DMS153 treated with DMSO at 0.1 percent for 48 hours (cell line): ENCODE data around the gene APOBEC3B.
"Not testable (repeated sequence)": the region's sequence is repeated elsewhere in the genome, so short reads cannot be mapped to it uniquely, and the experiment has no call there.

Experiments
- DNase-seq: peaks from one replicate; lab custom pipeline; 2025; ENCODE audit not compliant: unreplicated experiment; lab: John Stamatoyannopoulos, UW

APOBEC3B gene

DNA sequence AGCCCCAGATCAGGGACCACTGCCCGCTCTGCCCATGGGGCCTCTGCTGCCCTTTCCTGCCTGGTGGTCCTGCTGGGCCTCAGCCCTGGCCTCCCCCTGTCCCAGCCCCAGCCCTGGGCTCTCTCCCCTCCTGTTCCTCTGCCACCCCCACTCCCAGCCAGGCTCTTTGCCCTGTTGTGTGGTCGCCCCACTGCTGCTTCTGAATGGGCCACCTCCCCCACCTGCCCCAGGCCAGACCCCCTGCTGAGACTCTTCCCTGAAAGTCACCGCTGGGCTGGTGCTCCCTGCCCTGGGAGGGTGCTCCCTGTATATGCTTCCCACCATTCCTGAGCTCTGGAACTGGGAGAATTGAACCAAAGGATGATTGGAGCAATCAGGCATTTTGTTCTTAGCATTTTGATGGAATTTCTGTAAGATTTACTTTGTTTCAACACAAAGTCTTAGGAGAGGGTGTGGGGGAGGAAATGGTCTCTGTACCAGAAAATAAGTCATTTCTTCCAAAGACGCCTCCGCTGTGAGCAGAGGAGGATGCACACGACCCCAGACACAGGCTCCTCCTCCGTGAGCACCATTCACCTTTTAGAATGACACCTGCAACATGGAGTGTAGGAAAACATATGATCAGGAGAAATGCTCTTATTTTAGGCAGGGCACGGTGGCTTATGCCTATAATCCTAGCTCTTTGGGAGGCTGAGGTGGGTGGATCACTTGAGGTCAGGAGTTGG, 5.2 kb downstream of the APOBEC3B start:
- no peak for DNase-seq

DNA sequence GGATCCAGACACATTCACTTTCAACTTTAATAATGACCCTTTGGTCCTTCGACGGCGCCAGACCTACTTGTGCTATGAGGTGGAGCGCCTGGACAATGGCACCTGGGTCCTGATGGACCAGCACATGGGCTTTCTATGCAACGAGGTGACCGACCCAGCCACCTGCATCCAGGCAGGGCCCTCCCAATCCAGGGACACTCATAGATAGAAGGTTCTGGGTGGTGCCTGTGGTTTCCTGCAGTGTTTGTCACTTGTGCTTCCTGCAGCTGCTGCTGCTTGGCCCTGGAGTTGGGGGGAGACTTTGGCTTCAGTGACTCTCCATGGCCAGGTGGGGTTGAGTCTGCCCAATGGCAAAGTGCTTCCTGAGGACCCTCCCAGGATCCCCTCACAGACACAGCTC, 7.3 kb downstream of the APOBEC3B start:
- no peak for DNase-seq

DNA sequence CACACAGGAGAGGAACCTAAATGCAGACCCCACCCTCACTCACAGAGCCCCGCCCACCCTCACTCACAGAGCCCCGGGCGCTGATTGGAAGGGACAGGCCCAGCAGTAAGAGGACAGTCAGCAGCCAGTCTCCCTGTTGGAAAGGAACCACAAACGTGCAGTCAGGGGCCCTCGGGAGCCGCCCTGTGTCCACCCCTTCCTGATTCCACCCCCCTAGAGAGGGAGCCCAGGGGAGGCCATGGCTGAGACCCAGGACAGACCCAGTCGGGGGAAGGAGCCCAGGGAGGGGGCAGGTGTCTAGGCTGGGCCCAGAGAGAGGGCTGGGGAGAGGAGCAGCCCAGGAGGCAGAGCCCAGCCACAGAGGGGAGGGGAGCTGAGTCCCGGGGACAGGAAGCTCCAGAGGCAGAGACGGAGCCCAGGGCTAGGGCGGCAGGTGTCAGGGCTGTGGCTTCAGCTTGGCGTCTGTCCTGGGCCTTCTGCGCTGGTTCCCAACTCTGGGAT, 10.8 kb downstream of the APOBEC3B start:
- peak; percentile 11 for DNase-seq

DNA sequence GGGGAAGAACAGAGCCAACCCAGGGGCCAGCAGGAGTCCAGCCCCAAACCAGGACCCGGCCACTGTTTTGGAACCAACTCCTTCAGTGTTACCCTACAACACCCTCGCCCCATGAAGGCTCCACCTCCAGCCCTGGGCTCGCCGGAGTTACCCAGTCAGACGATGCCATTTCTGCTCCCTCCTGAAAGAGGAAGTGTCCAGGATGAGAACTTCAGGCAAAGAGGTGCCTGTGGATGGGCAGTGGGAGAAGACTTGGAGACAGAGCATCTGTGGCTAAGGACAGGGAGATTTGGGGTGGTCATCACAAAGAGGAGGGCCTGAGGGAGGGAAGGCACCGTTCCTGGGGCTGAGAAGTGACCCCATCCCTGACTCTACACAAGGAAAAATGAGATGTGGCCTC, 14.0 kb downstream of the APOBEC3B start:
- no peak for DNase-seq

DNA sequence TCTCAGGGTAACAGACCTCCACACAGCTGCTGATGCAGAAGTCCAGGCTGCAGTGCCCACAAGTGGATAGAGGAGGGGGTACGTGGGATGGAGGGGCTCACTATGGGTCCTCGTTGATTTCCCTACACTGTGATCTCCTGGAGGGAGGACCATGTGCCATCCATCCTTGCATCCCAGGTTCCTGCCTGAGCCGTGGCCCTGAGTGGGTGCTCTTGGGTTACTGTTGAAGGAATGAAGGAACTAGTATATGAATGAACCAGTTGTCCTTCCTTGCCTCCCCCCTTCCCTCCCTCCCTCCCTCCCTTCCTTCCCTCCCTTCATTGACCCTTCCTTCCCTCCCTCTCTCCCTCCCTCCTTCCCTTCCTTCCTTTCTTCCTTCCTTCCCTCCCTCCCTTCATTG, 15.4 kb downstream of the APOBEC3B start:
- no peak for DNase-seq

DNA sequence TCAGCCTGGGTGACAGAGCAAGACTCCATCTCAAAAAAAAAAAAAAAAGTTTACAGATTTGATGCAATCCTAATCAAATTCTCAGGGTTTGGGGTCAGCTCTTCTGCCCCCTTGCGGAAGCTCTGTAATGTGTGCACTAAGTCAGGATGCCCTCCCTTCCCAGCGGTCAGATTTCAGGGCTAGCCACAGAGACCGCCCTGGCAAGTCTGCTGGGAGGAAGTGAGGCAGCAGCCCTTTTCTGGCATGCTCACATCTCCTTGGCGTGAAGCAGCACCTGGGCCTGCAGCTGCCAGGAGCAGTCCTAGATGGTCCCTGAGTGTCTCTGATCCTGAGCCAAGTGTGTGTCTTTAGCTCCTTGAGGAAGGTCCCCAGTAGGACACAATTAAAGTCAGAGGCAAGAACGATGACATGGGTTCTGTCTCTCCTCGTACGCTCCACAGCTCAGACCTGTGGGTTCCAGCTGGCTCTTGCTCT, 21.1 kb downstream of the APOBEC3B start:
- peak; percentile 74 for DNase-seq

DNA sequence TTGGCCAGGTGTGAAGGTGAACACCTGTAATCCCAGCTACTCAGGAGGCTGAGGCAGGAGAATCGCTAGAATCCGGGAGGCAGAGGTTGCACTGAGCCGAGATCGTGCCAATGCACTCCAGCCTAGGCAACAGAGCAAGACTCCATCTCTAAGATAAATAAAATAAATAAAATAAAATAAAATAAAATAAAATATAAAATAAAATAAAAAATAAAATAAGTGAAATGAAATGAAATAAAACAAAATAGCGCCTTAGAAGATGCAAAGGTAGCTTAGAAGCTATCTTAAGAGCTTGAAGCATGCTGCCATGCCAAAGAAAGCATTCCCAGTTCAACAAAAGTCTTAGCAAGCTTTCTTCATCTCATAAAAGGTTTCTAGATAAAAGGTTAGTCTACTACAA, 25.0 kb downstream of the APOBEC3B start:
- no peak for DNase-seq

DNA sequence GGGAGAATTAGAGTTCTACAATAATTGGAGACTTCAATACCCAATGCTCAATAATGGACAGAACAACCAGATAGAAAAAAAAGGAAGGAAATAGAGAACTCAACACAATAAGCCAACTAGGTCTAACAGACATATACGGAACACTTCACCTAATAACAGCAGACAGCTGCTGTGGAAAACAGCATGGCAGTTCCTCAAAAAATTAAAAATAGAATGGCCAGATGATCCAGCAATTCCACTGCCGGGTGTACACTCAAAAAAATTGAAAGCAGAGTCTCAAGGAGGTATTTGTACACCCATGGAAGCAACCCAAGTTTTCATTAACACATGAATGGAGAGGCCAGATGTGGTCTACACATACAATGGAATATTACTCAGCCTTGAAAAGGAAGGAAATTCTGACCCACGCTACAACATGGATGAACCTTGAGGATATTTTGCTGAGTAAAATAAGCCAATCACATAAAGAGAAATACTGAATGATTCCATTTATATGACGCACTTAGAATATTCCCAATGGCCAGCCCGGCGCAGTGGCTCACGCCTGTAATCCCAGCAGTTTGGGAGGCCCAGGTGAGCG, 26.2 kb downstream of the APOBEC3B start:
- DNase-seq: not testable (repeated sequence)

DNA sequence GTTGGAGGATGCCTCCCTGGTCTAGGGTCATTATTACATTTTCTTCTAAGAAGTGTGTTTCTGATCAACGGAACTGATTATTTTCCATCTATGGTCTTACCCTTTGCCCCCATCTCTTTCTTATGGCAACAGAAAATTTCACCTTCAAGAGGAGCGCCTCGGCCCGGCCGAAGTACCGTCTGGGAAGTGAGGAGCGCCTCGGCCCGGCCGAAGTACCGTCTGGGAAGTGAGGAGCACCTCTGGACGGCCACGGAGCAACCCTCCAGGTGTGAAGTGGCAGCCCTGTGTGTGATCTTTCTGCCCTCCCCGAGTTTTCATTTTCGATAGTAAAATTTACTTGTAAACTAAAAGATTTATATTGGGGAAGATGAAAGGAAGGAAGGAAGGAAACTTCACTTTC, 28.8 kb downstream of the APOBEC3B start:
- DNase-seq: no peak

DNA sequence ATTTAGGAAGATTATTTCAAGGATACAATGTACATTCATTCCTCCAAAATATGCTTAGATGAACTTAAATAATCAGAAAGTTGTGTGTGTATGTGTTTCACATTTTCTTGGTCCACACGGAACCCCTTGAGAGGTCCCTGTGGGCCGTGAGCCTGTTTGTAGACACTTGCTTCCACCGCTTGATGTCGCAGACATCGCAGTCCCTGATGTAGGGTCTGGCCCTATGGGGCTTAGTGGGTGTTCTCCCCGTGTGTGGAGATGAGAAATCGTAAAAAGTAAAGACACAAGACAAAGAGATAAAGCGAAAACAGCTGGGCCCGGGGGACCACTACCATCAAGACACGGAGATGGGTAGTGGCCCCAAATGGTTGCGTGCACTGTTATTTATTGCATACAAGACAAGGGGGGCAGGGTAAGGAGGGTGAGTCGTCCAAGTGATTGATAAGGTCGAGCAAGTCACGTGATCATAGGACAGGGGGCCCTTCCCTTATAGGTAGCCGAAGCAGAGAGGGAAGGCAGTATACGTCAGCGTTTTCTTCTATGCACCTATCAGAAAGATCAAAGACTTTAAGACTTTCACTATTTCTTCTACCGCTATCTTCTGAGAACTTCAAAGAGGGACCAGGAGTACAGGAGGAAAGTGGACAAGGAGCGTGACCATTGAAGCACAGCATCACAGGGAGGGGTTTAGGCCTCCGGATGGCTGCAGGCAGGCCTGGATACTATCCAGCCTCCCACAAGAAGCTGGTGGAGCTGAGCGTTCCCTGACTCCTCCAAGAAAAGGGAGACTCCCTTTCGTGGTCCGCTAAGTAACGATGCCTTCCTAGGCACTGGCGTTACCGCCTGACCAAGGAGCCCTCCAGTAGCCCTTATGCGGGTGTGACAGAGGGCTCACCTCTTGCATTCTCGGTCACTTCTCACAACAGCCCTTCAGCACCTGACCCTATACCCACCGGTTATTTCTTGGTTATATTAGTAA, 30.7 kb downstream of the APOBEC3B start:
- DNase-seq: no peak

DNA sequence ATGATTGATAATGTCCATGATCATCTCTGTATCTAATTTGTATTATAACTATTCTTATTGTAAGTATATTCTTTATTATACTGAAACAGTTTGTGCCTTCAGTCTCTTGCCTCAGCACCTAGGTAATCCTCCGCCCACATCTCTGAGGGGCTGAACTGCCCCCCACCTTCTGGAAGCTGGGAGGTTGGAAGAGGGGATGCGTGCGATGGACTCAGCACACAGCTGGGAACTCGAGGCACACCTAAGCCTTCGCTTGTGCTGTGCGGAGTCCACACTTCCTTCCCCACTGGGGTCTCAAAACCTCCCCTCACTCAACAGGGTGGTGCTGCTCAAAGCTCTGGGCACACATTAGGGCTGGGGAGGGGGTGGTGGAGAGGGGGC, 31.4 kb downstream of the APOBEC3B start:
- DNase-seq: not testable (repeated sequence)

DNA sequence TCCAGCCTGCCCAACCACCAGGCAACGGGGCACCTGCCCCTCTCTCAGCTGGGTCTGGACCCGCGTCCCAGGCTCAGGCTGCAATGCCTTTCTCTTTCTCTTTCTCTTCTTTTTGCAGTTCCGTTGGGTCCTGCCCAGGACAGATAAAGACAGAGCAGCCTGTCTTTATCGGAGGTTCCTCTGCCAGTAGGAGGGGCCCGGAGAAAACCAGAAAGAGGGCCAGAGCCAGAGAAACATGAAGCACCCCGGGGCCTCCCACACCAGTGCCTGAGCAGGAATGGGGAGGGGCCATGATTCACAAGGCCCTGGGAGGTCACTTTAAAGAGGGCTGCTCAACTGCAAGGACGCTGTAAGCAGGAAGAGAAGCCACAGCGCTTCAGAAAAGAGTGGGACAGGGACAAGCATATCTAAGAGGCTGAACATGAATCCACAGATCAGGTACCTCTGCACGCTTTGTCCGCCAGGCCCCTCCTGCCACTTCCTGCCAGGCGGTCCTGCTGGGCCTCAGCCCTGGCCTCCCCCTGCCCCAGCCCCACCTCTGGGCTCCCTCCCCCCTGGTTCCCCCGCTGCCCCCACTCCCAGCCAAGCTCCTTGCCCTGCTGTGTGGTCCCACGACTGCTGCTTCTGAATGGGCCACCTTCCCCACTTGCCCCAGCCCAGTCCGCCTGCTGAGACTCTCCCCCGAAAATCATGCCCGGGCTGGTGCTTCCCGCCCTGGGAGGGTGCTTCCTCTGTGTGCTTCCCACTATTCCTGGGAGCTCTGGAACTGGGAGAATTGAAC, 32.0 kb downstream of the APOBEC3B start, which contains the start of gene APOBEC3C:
TSS of gene APOBEC3C (plus strand) at position 316 of the 781 bp plus-strand sequence. CDS start at position 422, 106 bp downstream.
- DNase-seq: peak; percentile 68

DNA sequence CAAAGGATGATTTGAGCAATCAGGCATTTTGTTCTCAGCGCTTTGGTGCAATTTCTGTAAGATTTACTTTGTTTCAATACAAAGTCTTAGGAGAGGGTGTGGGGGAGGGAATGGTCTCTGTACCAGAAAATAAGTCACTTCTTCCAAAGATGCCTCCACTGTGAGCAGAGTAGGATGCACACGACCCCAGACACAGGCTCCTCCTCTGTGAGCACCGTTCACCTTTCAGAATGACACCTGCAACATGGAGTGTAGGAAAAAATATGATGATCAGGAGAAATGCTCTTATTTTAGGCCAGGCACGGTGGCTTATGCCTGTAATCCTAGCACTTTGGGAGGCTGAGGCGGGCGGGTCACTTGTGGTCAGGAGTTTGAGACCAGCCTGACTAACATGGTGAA, 32.6 kb downstream of the APOBEC3B start:
- DNase-seq: not testable (repeated sequence)

DNA sequence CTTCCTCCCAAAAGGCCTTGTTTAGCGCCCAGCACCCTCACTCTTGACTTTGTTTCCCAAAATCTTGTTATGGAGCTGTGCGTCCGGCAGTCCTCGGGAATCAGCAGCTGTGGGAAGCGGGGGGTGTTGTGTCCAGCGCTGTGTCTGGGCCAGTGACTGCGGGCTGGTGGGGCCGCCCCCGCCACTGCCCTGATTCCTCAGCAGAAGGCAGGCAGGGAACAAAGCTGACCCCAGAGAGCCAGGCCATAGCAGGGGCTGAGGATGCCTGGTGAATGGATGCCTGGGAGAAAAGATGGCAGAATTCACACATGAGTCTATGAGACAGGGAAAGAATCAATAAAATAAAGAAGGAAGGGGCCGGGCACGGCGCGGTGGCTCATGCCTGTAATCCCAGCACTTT, 34.4 kb downstream of the APOBEC3B start:
- no peak for DNase-seq

DNA sequence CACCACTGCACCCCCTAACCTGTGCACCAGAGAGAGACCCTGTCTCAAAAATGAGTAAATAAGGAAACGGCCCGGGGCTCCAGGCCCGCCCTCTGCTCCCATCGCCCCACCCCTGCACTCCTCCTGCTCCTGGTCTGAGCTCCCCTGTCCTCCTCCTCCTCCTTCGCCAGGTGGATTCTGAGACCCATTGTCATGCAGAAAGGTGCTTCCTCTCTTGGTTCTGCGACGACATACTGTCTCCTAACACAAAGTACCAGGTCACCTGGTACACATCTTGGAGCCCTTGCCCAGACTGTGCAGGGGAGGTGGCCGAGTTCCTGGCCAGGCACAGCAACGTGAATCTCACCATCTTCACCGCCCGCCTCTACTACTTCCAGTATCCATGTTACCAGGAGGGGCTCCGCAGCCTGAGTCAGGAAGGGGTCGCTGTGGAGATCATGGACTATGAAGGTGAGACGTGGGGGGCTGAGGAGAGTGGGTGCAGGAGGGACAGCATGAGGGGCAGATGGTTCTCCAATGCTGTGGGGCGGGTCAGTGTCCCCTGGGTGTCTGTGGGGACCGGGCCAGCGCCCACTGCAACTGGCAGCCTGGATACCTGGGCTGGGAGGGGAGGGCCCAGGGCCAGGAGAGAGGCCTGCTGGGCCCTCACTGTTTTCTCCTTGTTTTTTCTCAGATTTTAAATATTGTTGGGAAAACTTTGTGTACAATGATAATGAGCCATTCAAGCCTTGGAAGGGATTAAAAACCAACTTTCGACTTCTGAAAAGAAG, 35.6 kb downstream of the APOBEC3B start:
- no peak for DNase-seq

DNA sequence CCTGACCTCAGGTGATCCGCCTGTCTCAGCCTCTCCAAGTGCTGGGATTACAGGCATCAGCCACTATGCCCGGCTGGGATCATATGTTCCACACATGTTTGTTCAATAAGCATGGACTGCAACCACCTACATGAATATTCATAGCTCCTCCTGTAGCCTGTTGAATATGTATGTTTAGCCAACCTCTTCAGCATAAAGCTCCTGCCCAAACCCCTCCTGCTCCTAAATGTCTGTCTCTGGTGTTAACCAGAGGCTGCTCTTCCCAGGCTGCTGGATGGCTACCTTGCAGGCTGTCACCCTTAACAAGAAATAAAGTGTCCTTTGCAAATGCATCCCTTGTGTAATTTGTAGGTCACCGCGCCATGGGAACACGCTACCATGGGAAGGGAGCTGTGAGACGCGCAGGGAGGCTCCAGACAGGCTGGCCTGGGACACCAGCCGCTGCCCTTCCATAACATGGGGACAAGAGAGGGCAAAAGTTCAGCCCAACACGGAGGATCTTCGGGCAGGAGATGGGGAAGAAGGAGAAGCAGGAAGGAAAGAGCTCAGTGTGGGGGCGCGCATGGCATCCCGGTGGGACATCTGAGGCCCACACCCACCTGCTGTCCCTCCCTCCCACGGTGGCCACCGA, 38.0 kb downstream of the APOBEC3B start:
- DNase-seq: not testable (repeated sequence)

DNA sequence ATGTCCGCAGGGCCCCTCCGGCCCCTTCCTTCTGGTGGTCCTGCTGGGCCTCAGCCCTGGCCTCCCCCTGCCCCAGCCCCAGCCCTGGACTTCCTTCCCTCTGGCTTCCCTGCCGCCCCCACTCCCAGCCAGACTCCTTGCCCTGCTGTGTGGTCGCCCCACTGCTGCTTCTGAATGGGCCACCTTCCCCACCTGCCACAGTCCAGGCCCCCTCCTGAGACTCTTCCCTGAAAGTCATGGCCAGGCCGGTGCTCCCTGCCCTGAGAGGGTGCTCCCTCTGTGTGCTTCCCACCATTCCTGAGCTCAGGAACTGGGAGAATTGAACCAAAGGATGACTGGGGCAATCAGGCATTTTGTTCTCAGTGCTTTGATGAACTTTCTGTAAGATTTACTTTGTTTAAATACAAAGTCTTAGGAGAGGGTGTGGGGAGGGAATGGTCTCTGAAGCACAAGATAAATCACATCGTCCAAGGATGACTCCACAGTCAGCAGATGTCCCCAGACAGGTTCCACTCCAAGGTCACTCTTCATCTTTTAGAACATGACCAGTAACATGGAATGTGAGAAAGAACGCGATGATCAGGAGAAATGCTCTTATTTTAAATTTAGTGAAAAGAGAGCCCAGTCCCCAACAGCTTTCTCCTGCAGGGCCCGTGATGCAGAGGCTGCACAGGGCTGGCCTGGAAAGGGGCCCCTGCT, 39.6 kb downstream of the APOBEC3B start:
- DNase-seq: no peak

DNA sequence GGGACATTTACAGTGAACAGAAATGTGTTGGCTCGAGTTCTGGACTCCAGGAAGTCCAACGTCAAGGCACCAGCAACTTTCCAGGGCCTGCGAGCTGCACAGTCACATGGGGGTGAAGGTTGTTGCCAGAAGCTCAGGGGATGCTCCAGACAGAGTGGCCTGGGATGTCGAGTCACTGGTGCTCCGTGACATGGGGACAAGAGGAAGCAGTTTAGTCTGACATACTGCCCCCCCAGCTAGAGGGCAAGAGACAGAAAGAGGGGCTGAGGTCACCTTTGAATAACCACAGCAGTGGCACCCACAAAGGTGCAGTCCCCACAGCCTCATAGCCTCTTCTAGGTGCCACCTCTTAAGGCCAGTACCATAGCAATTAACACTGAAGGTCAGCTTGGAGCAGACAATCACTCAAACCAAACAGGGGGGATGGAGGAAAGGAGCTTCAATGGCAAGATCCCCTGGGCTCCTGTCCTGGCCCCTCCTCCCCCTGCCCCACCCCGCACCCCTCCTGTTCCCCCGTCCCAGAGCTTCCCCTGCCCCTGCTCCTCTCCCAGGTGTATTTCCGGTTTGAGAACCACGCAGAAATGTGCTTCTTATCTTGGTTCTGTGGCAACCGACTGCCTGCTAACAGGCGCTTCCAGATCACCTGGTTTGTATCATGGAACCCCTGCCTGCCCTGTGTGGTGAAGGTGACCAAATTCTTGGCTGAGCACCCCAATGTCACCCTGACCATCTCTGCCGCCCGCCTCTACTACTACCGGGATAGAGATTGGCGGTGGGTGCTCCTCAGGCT, 42.6 kb downstream of the APOBEC3B start:
- no peak for DNase-seq
